ENCODE data around the gene ANKRD40.

Gene ANKRD40

GRCh38 chr17:50645748-50646682 is 61.7 kb downstream of the ANKRD40 start:
- no peak for DNase-seq (ENCODE audit: low spot score)
